ENCODE data around the gene FGF2.
"Not testable (repeated sequence)": the region's sequence is repeated elsewhere in the genome, so short reads cannot be mapped to it uniquely, and the experiment has no call there.

The FGF2 gene

GRCh38 chr4:122847931-122848330 is 21.3 kb downstream of the FGF2 start:
- DNase-seq (ENCODE audit: low read depth) = no peak

- DNase-seq (ENCODE audit: low read depth) = not testable (repeated sequence)
These were observed 23.2 kb downstream of the FGF2 start for GRCh38 chr4:122849789-122850188.

GRCh38 chr4:122851568-122851967 is 24.9 kb downstream of the FGF2 start:
- no peak for DNase-seq (ENCODE audit: low read depth)

DNA sequence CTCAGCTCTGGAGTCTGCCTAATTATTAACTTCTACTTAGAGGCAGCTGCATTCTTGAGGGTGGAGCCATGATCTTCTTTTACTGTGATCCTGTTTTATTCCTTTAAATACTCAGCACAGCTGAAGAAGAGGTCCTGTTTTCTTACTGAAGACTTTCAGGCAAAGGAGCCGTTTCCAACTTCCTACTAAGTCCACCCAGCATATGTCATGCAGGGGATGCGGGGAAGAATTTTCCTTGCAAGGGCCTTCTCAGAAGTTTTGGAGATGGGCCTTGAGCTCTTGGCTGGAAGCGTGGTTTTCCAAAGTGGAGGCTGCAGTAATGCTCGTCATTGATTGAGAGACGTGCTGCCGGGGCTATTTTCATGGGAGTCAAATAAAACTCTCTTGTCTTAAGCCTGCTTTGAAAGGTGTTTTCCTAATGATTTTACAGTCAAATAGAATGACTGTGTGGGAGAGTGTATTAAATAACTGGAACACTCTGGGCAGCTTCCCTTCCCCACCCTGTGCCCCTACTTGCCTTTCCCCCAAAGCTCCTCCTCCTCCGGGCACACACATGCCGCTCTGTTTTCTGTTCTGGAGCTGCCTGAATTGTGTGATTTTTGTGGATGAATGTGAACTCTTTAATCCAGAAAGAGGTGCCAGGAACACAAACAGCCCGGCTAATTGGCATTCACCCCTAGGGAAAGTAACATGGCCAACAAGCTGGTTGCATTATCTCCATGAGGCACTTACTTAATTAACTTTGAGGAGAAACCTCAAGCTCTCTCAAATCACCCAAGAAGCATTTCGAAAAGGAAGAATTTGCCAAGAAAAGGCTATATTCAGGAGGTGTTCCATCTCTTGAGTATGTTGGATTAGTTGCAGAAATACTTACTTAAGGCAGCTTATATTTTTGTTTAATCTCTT is 28.1 kb downstream of the FGF2 start:
- DNase-seq (ENCODE audit: low read depth) = no peak

GRCh38 chr4:122855353-122855890 is 28.8 kb downstream of the FGF2 start:
- no peak for DNase-seq (ENCODE audit: low read depth)

DNA sequence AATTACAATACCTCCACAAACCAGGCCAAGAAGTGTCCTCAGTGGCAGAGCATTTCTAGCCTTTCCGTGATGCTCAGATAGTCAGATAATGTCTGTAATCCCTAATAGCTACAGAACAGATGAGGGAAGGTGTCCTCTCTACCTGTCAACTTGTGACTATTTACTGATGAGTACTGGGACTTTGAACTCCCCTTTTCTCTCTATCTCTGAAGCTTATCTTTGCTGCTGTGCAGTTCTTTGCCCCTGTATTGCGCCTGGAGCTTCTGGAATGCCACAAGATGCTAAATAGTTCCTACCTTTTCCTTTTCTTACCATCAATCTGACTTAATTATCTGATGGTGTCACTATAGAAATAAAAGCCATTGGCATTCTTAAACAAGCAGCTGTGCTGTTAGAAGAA is 30.5 kb downstream of the FGF2 start:
- no peak for DNase-seq (ENCODE audit: low read depth)

- no peak for DNase-seq (ENCODE audit: low read depth)
These were observed 32.1 kb downstream of the FGF2 start for GRCh38 chr4:122858705-122859104.

DNA sequence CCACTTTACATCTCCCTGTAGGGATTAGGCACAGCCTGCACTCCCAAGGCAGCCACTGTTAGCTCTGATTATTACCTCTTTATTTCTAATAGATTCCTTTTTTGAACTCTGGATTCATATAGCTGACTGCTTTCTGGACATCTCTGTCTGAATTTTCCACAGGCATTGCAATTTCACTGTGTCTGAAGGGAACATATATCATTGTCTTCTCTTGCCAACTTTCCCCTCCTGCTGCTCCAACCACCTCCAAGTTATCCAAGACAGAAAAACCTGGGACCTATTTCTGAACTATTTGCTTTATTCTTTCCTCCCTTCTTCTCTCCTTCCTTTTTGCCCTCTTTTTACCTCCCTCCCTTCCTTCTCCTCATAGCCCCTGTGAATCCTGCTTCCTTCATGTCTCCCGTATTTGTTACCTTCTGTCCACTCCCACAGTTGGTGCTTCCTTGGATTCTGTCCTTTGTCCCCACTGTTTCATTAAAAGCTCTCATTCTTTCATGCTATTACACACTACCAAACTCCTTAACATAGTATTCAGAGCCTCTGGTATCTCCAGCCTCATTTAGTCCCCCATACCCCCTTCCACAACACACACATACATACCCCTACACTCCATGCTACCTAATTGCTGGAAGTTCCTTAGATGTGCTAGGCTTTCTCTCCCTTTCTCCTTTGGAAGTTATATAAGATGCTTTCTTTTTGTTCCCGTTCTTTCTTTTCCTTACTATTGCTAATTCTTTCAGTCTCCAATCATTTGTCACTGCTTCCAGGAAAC is 34.7 kb downstream of the FGF2 start:
- no peak for DNase-seq (ENCODE audit: low read depth)

DNA sequence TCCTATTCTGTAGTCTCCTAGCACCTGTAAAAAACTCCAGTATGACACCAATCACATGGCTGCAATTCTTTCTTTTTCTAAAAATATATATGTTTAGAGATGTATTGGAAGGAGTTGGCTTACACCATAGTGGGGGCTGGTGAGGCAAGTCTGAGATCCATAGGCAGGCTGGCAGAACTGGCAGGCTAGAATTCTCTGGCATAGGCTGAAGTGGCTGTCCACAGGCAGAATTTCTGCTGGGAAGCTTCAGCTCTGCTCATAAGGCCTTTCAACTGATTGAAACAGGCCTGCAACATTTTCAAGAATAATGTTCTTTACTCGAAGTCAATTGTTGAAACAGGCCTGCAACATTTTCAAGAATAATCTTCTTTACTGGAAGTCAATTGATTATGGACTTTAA is 37.0 kb downstream of the FGF2 start:
- no peak for DNase-seq (ENCODE audit: low read depth)

DNA sequence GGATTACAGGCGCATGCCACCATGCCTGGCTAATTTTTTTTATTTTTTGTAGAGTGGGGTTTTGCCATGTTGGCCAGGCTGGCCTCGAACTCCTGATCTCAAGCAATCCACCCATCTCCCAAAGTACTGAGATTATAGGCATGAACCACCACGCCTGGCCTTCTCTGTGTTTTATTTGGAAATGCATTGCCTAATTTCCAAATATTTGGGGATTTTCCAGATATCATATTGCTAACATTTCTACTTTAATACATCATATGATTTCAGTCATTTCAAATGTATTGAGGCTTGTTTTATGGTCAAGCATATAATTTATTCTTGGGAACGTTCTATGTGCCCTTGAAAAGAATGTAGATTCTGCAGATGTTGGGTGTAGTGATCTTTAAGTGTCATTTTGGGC is 38.8 kb downstream of the FGF2 start:
- DNase-seq (ENCODE audit: low read depth) = no peak

DNA sequence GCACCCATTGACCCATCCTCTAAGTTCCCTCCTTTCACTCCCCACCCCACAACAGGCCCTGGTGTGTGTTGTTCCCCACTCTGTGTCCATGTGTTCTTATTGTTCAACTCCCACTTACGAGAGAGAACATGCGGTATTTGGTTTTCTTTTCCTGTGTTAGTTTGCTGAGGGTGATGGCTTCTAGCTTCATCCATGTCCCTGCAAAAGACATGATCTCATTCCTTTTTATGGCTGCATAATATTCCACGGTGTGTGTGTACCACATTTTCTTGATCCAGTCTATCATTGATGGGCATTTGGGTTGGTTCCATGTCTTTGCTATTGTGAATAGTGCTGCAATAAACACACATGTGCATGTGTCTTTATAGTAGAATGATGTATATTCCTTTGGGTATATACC is 41.6 kb downstream of the FGF2 start:
- not testable (repeated sequence) for DNase-seq (ENCODE audit: low read depth)

GRCh38 chr4:122873146-122873545 is 46.5 kb downstream of the FGF2 start:
- no peak for DNase-seq (ENCODE audit: low read depth)

DNA sequence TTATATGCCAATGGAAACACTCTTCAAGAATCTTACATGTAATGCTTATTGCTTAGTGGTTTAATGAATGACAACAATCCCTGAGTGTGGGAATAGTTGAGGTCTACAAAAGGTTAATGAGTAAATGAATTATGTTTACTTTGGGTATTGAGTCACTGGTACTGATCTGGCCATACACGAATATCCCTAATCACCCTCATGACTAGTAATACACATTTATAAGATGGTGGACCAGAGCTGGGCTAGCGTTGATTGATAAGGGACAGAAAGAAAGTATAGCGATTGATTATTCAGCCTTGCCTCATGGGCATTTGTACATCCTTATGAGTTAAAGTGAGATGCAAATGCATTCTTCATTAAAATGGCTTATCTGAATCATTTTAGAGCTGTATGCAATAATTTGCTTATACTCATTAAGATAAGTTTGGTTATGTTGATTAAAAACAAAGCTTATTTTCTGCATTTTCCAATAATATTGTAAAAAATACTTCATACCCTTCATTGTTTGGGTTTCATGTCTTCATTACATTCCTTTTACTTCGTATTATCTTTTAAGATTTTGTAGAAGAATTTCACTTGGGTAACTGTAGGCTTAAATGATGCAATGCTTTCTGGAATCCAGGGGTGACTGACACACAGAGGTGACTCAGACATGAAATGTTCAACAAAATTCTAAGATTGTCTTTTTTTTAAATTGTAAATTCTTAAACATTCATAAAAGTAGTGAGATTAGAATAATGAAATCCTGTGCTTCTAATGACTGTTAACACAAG is 47.4 kb downstream of the FGF2 start:
- DNase-seq (ENCODE audit: low read depth) = no peak

- DNase-seq (ENCODE audit: low read depth) = no peak
These were observed 49.3 kb downstream of the FGF2 start for GRCh38 chr4:122875949-122876348.

- no peak for DNase-seq (ENCODE audit: low read depth)
These were observed 49.8 kb downstream of the FGF2 start for GRCh38 chr4:122876456-122876855.

DNA sequence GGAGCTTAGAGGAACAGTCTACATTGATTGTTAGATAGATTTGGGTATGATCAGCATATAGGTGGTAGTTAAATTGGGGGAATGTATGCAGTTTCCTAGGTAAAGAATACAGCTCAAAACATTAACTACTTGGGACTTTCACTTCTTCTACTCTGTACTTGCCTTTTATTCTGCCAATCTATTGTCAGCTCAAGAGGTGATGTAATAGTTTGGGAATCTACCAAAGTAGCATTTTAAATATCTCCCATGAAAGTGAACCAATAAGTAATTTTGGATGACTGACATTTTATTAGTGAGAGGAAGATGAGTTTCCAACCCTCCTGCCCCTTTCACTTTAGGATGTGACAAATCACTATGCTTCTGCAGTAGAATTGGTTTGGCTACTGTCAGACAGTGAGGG is 52.4 kb downstream of the FGF2 start:
- DNase-seq (ENCODE audit: low read depth) = no peak

DNA sequence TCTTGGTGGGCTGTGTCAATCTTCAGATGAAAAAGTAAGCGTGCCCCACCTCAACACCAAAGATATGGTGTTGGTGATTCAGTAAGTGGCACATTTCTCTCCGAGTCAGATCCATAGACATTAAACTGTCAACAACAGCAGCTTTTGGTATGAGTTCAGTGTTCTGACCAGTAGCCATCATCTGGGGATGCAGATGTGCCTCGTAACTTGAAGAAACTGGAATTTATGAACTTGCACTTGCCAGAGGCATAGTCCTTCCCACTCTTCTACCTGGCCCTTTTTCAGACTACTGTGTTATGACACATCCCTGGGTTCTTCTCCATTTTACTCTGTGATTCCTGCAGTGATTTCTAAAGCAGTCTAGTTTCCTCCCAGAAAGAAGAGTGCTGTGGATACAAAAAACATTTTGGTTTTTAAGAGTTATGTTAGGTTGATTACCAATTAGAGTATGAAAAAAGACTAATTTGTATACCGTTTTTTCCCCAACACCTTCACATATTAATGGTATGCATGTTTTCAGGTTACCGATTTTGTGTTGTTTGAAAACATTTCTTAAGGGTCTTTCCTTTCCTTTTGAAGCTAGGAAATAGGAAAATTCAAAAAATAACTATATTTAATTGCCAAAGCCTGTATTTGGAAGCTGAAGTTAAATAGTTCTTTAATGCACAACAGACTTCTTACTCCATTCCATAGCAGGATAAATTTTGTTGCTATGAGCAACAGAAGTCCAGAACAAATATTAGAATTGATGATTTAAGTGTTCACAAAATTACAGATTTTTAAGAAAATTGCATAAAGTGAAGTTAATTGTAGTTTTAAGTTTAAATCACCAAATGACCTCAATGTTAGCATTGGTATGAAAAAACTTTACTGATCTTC is 56.5 kb downstream of the FGF2 start:
- DNase-seq (ENCODE audit: low read depth) = no peak

GRCh38 chr4:122884499-122884898 is 57.9 kb downstream of the FGF2 start:
- no peak for DNase-seq (ENCODE audit: low read depth)

- DNase-seq (ENCODE audit: low read depth) = no peak
These were observed 63.1 kb downstream of the FGF2 start for GRCh38 chr4:122889726-122890125.

DNA sequence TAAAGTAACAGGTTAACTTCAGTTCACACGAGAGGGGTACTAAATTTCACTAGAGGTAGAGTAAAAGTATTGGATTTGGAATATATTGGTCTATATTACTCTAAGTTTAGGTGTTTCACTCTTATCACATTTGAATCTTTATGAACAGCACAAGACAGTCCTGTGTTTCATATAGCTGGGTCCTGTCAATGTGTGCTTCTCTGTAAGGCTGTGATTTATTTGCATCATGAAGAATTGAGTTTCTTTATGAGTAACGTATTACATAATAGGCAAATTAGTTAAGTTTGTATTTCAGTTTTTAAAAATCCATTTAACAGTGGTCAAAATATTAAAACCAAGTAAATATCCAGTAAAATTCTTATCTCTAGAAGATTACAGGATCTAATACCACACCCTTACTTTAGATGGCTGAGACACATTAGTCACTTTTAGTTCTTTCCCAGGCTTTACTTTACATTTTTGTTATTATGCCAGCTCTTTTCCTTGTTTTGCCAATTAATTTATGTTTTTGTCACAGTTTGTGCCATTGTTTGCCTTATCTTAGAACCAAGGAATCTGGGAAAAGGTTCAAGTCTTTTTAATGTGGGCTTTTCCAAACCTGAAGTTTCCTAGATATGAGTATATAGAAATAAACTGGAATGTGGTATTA is 63.6 kb downstream of the FGF2 start:
- no peak for DNase-seq (ENCODE audit: low read depth)

GRCh38 chr4:122894827-122895226 is 68.2 kb downstream of the FGF2 start:
- no peak for DNase-seq (ENCODE audit: low read depth)

Data from CMK (cell line).